Activated B cell treated with CpG ODN at 0.5 μM for 24 hours (primary cell): ENCODE results near the gene SLC9B2. TPM values are rescaled to one million over a fixed set of nuclear protein-coding genes. Genes with fewer than 3 reads are reported as not detected.

Experiments used
- ATAC-seq: fragments of 200-7000 bp; cut with Tn5 transposase; one replicate; pipeline ENCODE4 v1.10.0; 2021; ENCODE audit warnings: low read depth, mild to moderate bottlenecking, moderate library complexity
- CTCF ChIA-PET: fragments of 350-600 bp; sonication (Branson Sonifier 250); formaldehyde crosslinking; loops from one replicate; lab custom pipeline; 2021; ENCODE audit warnings: antibody characterized with exemption; lab: Charles Lee
- POLR2A ChIA-PET: fragments of 350-600 bp; sonication (Branson Sonifier 250); formaldehyde crosslinking; loops from one replicate; lab custom pipeline; 2021; ENCODE audit warnings: antibody characterized with exemption; lab: Charles Lee
- DNase-seq: peaks from one replicate; pipeline ENCODE4 v3.0.0; 2022
- H3K27ac Mint-ChIP-seq: one replicate; pipeline ENCODE4 v1.8.0; 2020; ENCODE audit warnings: mixed read lengths
- H3K27me3 Mint-ChIP-seq: one replicate; pipeline ENCODE4 v1.8.0; 2021; ENCODE audit warnings: mixed read lengths
- H3K36me3 Mint-ChIP-seq: one replicate; pipeline ENCODE4 v1.8.0; 2021; ENCODE audit warnings: low read depth, mixed read lengths
- H3K4me1 Mint-ChIP-seq: one replicate; pipeline ENCODE4 v1.8.0; 2021; ENCODE audit warnings: mixed read lengths
- H3K4me3 Mint-ChIP-seq: one replicate; pipeline ENCODE4 v1.8.0; 2020; ENCODE audit warnings: mild to moderate bottlenecking, mixed read lengths
- H3K9me3 Mint-ChIP-seq: one replicate; pipeline ENCODE4 v1.8.0; 2020; ENCODE audit warnings: mixed read lengths
- intact Hi-C: fragments of 100-400 bp; cut with micrococcal nuclease; formaldehyde crosslinking; loops from one replicate; pipeline ENCODE4 v1.15.1; 2024
- total RNA-seq: library from RNA; stranded (reverse); gene quantifications from 2 replicates; pipeline ENCODE4 v1.2.3, GENCODE V29; 2022
- TF ChIP-seq, protein P1 (sequence below): fragments of 200-600 bp; IDR thresholded peaks from one replicate; pipeline ENCODE4 v1.8.0; 2022; ENCODE audit warnings: antibody characterized with exemption, mild to moderate bottlenecking

Gene SLC9B2
- total RNA-seq, 1 donor from 2014 or later = 33.4 TPM

DNA sequence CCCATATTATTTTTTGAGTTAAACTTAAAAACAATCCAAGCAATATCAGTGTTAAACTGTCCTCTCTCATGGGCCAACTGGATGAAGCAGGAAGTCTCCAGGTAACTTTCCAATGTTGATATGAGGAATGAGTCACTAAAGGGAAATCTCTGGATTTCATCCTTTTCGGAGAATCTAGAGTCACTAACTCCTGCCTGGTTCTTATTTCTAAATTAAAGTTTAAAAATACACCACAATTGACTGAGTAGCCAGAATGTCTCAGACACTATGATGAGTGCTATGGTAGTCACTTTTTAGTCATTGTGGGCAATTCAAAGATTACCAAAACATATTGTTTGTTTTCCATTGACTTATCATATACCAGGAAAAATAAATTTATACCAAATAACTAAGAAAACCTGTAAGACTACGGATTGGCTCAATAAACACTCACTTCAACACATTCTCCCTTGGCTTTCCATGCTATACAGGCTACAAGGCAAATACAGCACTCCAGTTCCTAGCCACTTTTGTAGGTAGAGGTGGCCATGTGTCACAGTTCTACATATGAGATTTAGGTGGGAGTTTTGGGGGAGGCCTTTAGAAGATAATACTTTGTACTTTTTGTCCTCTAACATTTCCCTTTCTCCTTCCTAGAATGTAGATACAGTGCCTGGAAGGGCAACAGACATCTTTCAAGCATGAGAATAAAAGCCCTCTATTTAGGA is 8.6 kb downstream of the SLC9B2 start:
- ATAC-seq (no peak), DNase-seq (no peak)
- TF ChIP-seq, protein P1, sequence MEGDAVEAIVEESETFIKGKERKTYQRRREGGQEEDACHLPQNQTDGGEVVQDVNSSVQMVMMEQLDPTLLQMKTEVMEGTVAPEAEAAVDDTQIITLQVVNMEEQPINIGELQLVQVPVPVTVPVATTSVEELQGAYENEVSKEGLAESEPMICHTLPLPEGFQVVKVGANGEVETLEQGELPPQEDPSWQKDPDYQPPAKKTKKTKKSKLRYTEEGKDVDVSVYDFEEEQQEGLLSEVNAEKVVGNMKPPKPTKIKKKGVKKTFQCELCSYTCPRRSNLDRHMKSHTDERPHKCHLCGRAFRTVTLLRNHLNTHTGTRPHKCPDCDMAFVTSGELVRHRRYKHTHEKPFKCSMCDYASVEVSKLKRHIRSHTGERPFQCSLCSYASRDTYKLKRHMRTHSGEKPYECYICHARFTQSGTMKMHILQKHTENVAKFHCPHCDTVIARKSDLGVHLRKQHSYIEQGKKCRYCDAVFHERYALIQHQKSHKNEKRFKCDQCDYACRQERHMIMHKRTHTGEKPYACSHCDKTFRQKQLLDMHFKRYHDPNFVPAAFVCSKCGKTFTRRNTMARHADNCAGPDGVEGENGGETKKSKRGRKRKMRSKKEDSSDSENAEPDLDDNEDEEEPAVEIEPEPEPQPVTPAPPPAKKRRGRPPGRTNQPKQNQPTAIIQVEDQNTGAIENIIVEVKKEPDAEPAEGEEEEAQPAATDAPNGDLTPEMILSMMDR = no peak
- POLR2A ChIA-PET = no interaction called here
- intact Hi-C loops = no loop called here
- H3K36me3 Mint-ChIP-seq = peaks cover 33% of the 10 kb centered on the region
- no peak overlapping the region for H3K4me3 Mint-ChIP-seq
- CTCF ChIA-PET = no interaction called here
- no peaks in the 10 kb centered on the region for H3K27me3 Mint-ChIP-seq
- no peaks in the 10 kb centered on the region for H3K9me3 Mint-ChIP-seq
- H3K27ac Mint-ChIP-seq = no peak overlapping the region
- peaks cover 6% of the 10 kb centered on the region for H3K4me1 Mint-ChIP-seq

DNA sequence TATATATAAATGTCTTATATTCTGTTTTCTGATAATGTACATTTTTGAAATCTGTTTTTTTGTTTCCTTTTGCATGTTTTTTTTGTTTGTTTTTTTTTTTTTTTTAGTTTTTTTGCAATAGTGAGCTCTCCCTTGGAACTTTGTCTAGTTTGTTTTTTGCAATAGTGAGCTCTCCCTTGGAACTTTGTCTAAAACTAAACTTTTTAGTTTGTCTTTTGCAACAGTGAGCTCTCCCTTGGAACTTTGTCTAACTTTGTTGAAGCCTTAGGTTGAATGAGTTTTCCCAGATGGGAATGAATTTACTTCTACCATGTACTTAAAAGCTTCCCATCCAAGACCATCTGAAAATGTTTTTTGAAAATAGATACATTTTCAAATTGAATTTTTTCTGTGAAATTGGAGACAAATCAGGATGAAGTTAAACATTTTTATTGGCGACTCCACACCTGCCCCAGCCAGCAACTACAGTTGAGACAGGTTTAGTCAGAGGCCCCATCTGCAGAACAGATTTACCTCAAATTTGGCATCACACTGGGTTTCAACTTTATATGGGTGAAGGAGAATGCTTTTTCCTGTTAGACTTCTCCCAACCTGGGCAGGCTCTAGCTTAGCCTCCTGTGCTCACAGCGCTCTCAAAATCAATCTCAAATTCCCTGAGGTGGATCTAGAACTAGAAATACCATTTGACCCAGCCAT is 16.0 kb downstream of the SLC9B2 start:
- no peaks in the 10 kb centered on the region for H3K4me1 Mint-ChIP-seq
- TF ChIP-seq, protein P1 = no peak
- H3K36me3 Mint-ChIP-seq = peaks cover 24% of the 10 kb centered on the region
- no peaks in the 10 kb centered on the region for H3K9me3 Mint-ChIP-seq
- intact Hi-C loops = no loop called here
- H3K4me3 Mint-ChIP-seq = no peak overlapping the region
- H3K27ac Mint-ChIP-seq = no peak overlapping the region
- no peak for ATAC-seq
- ChIA-PET CTCF (no interaction called here), POLR2A (no interaction called here)
- no peak for DNase-seq
- no peaks in the 10 kb centered on the region for H3K27me3 Mint-ChIP-seq

DNA sequence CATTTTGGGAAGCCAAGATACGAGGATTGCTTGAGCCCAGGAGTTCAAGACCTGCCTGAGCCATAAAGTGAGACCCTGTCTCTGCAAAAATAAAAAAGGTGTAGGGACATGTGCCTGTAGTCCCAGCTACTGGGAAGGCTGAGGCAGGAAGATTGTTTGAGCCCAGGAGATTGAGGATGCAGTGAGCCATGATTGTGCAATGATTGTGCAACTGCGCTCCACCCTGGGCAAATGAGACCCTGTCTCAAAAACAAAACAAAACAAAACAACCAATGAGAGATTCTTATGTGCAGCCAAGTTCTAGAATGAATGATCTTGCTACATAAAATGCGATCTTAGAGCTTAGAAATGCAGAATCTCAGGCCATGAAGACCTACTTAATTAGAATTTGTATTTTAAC is 22.5 kb downstream of the SLC9B2 start:
- POLR2A ChIA-PET = no interaction called here
- H3K36me3 Mint-ChIP-seq = peaks cover 19% of the 10 kb centered on the region
- TF ChIP-seq, protein P1 = no peak
- no peaks in the 10 kb centered on the region for H3K27me3 Mint-ChIP-seq
- no peak overlapping the region for H3K4me3 Mint-ChIP-seq
- no peaks in the 10 kb centered on the region for H3K4me1 Mint-ChIP-seq
- H3K27ac Mint-ChIP-seq = no peak overlapping the region
- H3K9me3 Mint-ChIP-seq = no peaks in the 10 kb centered on the region
- ATAC-seq (no peak), DNase-seq (no peak)
- intact Hi-C loops = no loop called here
- CTCF ChIA-PET = no interaction called here

DNA sequence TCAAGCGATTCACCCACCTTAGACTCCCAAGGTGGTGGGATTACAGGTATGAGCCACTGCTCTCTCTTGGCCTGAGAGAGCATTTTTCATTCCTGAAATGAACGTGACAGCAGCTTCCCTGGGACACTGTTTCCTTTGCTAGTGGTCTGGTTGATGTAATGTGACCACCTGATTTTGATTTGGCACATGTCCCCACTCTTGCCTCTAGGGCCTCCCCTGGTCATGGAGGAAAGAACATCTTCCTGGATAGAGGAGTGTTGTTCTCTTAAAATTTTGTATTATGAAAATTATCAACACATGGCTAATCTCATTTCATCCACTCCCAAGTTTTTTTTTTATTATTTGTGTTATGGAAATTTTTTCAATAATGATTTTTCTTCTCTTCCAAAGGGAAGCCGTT is 23.8 kb downstream of the SLC9B2 start:
- intact Hi-C loops = no loop called here
- CTCF ChIA-PET = no interaction called here
- TF ChIP-seq, protein P1 = no peak
- Mint-ChIP-seq H3K36me3 (peaks cover 31% of the 10 kb centered on the region), H3K4me3 (no peak overlapping the region), H3K4me1 (no peaks in the 10 kb centered on the region), H3K27me3 (no peaks in the 10 kb centered on the region), H3K27ac (no peak overlapping the region), H3K9me3 (no peaks in the 10 kb centered on the region)
- POLR2A ChIA-PET = interaction anchor here (1.5 kb wide), 1 partner anchor 24 kb away, joined by 6 read pairs; the partner anchor contains the start of gene SLC9B2
- ATAC-seq = no peak
- DNase-seq = no peak

DNA sequence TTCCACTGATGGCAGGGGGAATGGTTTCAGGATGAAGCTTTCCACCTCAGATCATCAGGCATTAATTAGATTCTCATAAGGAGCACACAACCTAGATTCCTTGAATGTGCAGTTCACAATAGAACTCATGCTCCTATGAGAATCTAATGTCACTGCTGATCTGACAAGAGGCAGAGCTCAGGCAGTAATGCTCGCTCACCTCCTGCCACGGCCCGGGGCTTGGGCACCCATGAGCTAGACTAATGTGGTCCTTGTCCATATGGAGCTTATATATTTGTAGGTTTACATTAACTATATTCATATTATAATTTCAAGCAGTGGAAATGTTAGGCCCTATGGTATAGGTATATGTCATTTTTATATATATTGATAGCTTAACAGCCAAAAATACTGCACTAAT is 24.4 kb downstream of the SLC9B2 start:
- no peak for ATAC-seq
- Mint-ChIP-seq H3K9me3 (no peaks in the 10 kb centered on the region), H3K4me1 (no peaks in the 10 kb centered on the region), H3K36me3 (peaks cover 33% of the 10 kb centered on the region), H3K27me3 (no peaks in the 10 kb centered on the region), H3K27ac (no peak overlapping the region), H3K4me3 (no peak overlapping the region)
- no peak for DNase-seq
- CTCF ChIA-PET = no interaction called here
- TF ChIP-seq, protein P1 = no peak
- POLR2A ChIA-PET = interaction anchor here (0.7 to 1.5 kb wide), 2 partner anchors 25 to 231 kb away, joined by 3 to 6 read pairs; partner anchors contain the start of gene SLC9B2
- intact Hi-C loops = no loop called here
